NCI-H187 treated with DMSO at 0.1 percent for 48 hours (cell line): ENCODE results near the gene KIF2C.
A peak's percentile ranks its signal among the peaks of the same experiment; 100 is the strongest.
"Not testable (repeated sequence)": the region's sequence is repeated elsewhere in the genome, so short reads cannot be mapped to it uniquely, and the experiment has no call there.

Experiments
- DNase-seq: peaks from one replicate; lab custom pipeline; 2025; lab: John Stamatoyannopoulos, UW

KIF2C gene

DNA sequence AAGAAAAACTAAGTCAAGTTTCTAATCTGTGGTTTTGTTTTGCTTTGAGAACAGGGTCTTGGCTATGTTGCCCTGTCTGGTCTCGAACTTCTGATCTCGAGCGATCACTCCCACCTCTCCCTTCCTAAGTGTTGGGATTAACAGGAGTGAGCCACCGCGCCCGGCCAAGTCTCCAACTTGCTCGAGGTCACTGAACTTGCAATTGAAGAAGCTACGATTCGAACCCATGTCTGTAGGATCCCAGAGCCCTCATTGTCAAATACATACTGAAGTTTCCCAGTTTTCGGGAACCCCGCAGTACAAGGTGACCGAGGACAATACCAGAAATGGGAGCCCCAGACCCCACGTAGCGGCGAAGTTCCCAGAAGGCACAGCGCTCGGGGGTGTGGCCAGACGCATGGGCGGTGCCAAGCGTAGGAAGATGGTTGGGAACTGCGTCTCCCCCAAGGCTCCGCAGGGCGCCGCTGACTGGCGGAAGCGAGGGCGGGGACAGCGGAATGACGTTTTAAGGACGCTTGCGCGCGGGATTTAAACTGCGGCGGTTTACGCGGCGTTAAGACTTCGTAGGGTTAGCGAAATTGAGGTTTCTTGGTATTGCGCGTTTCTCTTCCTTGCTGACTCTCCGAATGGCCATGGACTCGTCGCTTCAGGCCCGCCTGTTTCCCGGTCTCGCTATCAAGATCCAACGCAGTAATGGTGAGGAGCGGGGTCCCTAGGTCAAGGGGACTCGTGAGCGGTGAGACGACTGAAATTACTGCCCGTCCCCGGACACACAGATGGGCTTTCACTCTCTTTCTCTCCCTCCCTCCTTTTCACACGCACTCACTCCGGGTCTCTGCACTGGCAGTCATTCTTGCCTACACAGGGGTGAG is at the start of gene KIF2C:
KIF2C (plus strand) TSS at position 531 of the 872 bp plus-strand sequence; CDS start at position 627, 96 bp downstream.
- peak; percentile 86 for DNase-seq

DNA sequence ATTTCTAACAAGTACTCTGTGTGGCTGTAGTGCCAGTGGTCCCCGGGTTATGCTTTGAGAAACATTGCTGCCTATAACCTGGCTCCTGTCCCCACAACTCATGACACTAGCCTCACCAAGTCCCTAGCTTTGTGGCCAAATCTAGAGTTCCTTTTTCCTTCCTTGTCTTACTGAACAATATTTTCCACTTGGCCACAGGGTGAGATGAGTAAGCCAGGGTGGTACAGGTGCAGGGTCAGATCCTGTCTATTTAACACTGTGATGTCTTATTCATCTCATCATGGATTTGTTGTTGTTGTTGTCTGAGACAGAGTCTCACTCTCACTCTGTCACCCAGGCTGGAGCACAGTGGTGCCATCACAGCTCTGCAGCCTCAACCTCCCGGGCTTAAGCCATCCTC is 46.5 kb upstream of the KIF2C start:
- no peak for DNase-seq

DNA sequence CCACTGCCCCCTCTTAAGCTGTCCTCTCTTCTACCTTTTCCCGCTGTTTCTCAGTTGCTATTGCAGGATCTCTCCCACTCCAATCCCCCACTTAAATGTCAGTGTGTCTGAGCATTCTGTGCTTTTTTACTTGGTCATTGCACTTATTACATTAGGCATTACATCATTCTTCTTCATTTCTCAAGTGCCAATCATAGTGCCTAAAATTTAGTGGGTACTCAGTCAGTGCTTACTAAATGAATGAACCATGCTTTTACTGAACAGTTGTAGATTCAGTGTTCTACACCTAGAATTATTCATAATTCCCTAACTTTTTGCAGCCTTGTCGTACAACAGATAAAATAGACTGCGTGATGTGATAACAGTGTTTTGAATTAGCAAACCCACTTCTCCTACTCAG is 45.7 kb upstream of the KIF2C start:
- no peak for DNase-seq

DNA sequence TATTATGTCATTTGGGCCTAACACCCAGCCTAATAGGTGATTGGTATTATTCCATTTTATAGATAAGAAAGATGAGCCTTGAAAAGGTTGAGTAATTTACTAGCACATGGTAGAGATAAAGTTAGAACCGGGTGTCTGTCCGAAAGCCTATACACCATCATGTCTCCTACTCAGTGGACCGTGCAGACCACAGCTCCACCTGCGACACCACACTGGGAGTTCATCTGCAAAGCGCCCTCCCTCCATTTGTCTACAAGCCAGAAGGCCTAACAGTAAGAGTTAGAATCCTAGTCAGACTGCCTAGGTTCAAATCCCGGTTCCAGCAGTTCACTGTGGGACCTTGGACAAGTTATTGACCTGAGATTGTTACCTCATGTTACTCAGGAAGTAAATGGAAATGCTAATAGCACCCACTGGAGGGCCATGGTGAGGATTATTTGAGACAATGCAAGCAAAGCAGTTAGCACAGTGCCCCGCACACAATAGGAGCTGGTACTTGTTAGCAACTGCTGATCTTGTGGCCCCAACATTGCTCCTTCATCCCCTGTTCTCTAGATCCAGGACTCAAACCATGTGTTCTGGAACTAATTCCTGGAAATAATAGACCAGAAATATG is 44.7 kb upstream of the KIF2C start:
- DNase-seq: no peak

DNA sequence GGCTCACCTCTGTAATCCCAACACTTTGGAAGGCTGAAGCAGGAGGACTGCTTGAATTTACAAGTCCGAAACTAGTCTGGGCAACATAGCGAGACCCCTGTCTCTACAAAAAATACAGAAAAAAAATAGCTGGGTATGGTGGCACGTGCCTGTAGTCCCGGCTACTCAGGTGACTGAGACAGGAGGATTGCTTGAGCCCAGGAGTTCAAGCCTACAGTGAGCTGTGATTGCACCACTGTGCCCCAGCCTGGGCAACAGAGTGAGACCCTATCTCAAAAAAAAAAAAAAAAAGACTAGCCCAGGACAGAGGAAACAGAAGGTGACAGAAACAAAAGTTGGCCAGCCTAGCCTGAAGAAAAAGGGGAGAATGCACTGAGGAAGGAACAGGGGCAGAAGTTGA is 44.0 kb upstream of the KIF2C start:
- DNase-seq: no peak

DNA sequence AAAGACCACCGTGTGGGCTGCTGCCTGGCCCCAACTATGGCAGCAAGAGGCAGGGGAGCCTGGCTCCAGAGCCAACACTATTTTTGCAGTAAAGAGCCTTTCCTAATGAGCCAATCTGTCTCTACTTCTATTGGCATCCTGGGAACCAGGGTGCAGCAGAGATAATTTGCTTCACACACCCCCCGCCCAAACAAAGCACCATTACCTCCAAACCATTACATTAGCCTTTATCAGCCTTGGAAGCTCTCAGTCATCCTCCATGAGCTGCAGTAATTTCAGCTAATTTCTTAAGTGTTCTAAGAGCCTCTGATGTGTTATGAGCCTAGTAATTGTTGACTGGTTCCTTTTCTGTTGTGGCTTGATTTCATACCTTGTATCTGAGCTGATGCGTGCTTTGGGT is 43.5 kb upstream of the KIF2C start:
- no peak for DNase-seq

DNA sequence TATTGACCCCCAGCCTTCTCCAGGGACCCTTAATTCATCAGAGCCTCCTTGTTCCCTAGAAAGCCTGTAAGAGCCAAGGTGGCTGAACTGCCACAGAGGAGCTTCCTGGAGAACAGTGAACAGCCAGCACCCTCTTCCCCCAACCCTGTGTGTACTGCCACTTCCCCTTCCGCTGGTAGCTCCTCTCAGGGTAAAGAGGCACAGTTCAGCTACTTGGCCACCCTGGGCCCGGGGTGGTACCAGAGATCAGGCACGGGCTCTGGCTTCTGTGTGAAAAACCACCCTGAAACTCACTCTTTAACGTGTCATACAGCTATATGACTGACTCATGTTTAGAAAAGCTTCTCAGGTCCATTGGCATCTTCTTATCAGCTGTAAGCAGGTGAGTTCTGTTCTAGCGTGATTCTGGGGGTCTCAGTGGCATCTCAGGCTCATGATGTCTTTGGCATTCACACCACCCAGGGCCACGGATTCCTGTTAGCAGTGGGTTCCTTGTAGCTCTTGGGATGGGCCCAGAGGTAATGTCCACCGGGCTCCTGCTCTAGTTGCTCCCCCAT is 42.8 kb upstream of the KIF2C start:
- DNase-seq: no peak

DNA sequence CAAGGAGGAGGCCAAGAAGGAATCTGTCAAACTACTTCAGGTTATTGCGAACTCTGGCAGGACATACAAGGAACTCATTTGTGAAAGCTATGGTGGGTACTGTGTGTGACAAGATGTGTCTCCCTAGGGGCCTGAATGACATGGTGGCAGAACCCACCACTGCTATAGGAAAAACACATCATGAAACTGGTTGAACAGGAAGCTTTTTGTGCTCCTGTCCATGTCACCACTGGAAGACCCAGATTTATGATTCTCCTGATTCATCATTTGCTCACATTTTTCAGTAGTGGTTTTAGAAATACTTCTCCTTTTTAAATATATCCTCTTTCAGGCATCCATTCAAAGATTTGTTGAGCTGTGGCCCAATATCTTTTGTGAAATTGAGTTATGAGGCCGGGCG is 41.5 kb upstream of the KIF2C start:
- DNase-seq: no peak

DNA sequence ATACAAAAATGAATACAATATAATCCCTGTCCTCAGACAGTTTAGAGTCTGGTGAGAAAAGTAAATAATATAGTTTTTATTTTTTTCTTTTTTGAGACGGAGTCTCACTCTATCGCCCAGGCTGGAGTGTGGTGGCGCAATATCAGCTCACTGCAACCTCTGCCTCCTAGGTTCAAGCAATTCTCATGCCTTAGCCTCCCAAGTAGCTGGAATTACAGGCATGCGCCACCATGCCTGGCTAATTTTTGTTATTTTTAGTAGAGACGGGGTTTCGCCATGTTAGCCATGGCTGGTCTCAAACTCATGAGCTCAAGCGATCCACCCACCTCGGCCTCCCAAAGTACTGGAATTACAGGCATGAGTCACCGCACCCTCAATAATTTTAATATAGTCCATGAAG is 40.3 kb upstream of the KIF2C start:
- DNase-seq: not testable (repeated sequence)

DNA sequence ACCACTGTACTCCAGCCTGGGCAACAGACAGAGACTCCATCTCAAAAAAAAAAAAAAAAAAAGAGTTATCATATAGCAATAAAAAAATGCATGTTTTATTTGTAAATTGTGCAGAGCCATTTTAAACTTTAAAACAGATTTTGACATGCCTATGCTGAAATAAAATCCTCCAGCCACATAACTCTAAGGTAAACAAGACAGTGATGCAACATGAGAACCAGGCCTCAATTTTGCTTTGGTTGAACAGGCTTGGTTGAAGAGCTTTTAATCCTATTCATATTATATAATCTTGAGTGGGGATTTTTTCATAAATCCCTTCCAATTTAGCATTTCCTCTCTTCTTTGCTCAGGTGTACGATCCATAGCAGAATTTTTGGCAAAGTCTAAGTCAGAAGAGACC is 39.1 kb upstream of the KIF2C start:
- DNase-seq: no peak

DNA sequence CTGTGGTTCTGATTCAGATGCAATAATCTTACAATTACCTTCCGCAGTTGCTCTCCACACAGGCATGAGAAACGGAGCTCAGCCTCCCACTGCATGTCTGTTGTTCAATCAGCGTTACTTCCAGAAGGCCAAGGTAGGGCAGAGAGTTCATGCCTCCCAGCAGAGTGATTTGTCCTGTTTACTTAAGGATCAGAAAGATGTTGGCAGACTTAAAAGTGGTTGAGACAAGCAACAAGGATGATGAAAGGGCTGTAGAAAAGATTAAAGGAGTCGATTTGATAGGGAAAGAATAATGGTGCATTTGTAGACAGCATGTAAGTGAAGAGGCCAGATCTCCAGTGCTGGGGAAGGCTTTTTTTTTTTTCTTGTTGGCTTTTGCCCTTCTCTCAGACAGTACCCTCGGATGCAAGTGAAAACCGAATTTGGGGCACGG is 38.5 kb upstream of the KIF2C start:
- no peak for DNase-seq

DNA sequence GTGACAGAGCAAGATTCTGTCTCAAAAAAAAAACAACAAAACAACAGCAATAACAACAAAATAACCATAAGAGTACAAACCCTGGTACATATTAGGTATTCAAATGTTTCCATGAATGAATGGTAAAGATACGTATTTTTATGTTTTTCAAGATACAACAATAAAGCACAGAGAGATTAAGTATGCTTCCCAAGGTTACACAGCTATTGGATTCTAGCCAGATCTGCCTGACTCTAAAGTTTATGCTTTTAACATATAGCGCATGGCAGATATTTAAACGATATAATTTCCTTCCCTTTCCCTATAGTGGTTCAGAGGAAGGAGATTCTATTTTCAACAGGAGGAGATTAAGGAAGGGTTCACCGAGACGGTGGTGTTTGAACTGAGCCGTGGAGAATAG is 34.2 kb upstream of the KIF2C start:
- DNase-seq: no peak

DNA sequence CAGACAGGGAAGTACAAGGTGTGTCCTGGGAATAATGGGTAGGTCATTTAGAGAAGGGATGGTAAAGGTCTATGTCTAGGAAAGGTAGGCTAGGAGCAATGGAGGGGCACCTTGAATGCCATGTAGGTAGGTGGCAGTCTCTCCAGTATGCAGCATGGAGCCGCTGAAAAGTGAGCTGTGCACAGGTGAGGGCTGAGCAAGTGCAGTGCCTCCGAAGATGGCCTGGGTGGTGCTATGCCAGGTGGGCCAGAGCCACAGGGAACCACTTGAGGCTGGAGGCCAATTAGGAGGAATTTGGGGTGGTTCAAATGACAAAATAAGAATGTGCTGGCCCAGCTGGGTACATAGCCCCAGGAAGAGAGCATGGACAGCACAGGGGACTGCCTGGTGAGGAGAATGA is 33.7 kb upstream of the KIF2C start:
- no peak for DNase-seq

DNA sequence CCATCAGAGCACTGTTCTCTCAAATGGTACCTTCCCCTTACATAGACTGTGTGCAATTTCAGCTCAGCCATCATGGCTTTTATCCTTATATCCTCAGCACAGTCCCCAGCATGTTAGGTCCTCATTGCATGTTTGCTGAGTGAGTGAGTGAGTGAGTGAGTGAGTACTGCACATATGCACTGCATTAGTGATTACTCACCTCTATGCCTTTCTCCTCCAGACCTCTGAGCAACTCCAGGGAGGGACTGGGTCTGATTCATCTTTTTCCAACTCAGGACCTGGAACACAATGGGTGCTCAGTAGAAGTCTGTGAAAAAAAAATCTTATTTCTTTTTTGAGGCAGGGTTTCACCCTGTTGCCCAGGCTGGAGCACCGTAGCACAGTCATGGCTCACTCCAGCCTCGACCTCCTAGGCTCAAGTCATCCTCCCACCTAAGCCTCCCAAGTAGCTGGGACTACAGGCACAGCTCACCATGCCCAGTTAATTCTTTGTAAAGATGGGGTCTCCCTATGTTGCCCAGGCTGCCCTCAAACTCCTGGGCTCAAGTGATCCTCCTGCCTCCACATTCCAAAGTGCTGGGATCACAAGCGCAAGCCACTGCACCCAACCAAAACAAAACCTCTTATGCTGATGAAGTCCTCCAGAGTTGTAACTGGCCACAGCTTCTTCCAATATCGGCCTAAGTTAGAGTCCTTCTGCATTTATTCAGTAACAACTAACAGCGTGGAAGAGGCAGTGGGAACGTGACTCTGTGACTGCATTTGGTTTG is 32.3 kb upstream of the KIF2C start:
- no peak for DNase-seq

DNA sequence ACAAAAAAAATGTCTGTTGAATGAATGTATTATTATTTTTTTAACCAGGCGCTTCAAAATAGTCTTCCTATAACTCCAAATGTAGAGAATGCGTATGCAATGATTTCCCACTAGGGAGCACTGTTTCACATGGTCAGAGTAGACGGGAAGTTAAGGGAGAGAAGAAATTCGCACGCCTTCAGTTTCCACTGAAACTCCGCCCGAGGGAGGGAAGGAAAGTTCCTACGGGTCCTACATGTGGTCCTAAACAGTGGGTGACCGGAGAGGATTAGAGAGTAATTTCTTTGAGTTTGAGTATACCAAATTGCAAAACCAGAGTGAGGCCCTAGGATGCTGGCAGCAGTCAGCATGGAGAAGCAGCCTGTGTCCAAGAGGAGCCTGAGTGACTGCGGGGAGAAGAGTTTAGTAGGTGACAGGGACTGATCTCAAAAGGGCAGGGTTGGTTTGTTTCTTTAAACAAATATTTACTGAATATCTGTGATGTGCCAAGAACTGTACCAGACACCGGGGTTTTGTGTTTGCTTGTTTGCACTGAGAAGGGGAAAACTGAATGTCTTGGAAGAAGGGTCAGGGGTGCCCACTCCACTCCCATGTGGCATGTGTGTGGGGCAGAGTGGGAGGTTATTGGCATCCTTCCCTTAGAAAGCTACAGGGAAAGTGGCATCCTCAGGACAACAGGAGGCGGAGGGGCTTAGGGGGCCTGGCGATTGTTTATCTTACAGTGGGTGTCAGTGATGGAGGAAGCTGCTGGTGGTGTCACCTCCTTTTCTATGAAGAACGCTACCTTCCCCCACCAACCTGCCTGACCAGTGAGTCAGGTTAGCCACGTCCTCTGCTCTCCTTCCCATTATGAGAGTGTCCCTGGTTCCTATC is 31.4 kb upstream of the KIF2C start:
- DNase-seq: no peak

DNA sequence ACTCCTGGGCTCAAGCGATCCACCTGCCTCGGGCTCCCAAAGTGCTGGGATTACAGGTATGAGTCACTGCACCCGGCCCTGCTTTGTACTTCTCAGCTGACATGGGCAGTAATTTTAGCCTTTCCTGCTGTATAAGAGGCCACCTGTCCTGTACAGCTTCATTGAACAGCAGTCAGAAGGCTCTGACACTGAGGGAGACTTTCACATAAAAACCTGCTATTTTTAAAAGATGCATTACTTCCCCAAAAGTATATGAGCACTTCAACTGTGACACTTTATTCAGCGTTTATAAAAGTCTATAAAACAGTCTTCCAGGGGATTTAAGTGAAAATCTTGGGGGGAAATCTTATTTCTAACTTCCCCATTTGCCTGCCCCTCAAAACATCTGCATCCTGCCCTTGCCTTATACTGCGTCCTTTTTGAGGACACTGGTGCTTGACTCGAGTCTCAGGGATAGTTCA is 26.3 kb upstream of the KIF2C start:
- no peak for DNase-seq

DNA sequence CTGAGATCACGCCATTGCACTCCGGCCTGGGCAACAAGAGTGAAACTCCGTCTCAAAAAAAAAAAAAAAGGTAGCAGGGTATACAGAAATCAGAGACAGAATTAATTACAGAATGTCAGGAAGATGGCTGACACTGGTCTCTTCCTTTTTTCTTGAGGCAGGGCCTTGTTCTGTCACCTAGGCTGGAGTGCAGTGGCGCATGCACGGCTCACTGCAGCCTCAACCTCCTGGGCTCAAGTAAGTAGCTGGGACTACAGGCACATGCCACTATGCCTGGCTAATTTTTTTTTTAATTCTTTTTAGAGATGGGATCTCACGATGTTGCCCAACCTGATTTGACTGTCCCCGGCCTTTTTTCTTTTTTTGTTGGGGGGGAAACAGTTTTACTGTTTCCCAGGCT is 25.1 kb upstream of the KIF2C start:
- no peak for DNase-seq

DNA sequence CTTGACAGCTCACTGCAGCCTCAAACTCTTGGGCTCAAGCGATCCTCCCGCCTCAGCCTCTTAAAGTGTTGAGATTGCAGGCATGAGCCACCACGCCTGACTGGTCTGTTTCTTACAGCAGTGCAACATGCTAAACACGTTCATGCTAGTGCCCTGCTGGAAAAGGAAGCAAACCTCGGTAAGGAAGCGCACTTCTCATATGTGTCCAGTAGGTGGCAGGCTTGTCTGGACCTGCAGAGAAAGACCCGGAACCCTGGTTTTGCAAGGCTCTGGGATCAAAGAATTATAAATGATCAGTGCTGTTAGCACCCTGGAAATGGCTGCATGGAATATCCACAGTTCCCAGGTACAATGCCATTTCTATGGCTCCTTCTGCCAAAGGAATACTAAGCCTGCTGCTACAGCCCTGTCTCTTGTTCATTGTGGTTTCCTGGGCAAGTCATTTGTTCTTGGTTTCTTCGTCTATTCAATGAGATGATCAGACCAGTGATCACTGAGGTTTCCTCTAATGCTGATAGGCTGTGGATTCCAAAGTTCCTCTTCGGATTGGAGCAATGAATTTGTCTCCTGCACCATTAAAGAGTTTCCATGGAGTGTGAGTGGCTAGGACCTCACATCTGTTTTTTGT is 24.6 kb upstream of the KIF2C start:
- peak; percentile 15 for DNase-seq

DNA sequence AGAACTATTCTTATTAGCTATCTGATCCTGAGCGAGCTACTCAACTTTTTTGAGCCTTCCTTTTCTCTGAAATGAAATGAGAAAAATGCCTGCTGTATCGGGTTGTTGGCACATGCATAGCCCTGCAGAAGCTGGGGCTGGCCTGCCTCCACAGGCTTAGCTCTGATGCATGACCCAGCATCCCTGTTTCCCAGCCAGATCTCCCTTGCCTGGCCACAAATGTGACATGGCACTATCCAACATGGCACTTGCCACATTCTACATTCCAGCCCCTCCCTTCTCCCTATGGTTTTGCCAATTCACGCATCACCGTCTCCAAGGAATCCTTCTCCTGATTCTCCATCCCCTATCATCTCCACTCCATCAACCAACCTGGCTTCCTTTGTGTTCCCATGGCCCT is 22.5 kb upstream of the KIF2C start:
- no peak for DNase-seq

DNA sequence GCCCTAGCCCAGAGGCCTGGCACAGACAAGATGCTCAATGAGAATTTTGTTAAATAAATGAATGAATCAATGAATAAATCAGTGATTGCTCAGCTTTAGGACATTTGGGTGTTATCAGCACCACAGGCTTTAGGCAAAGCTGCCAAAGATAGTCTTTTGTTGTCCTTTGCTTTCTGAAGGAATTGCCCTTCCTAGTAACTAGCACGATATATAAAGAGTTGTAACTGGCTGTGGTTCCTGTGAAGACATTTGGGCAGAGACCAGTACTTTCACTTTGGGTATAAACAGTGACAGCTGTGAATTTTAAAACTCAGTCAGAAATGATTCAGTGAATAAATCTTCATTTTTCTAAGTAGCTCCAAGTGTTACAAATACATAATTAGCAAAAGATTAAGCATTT is 22.0 kb upstream of the KIF2C start:
- no peak for DNase-seq

DNA sequence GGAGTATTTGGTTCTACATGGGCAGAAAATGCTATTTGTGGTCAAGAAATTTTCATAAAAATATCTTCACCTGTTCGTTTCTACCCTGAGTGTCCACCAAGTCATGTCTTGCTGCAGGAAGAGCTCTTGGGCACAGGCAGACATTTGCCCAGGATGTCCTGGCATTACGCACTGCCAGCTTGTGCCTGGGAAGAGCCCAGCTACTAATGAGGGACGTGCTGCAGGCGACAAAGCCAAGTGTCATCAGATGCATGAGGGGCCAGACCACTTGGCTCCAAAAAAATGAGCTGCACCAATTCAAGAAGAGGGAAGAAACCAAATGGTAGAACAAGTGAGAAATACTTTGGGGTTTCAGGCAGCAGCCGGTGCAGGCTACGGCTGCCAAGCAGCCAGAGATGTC is 21.5 kb upstream of the KIF2C start:
- no peak for DNase-seq
